Stimulated activated CD8-positive, alpha-beta memory T cell treated with anti-CD3 and anti-CD28 coated beads, Interleukin-7, amount 100 ng/mL, for 4 hours (primary cell): ENCODE measurements around the gene CELF2.

Source experiments
- DNase-seq, 2 donors: peaks; one replicate each; pipeline ENCODE4 v3.0.0-alpha.2; 2020; ENCODE audit warnings: low read depth in 2 of 2

The CELF2 gene

GRCh38 chr10:11325817-11326216 lies 308.1 kb downstream of the CELF2 start:
- no peak for DNase-seq

DNA sequence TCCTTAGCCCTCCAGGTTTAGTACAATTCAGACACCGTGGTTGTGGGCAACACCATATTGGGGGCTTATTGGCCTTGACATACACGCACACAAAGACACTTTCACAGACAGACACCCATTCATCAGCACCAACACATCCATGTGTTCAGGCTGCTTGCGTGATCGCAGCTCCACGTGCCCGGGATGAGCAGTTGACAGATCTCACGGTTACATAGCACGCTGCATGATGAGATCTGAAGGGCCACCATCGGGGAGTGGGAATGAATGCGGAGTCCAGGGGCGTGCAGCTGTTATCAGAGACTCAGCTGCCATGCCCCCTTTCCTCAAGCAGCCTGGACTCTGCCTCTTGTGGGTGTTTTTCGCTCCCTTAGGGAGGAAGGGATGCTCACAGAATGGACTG lies 308.6 kb downstream of the CELF2 start:
- no peak for DNase-seq

GRCh38 chr10:11326913-11327616 lies 309.4 kb downstream of the CELF2 start:
- DNase-seq: no peak

DNA sequence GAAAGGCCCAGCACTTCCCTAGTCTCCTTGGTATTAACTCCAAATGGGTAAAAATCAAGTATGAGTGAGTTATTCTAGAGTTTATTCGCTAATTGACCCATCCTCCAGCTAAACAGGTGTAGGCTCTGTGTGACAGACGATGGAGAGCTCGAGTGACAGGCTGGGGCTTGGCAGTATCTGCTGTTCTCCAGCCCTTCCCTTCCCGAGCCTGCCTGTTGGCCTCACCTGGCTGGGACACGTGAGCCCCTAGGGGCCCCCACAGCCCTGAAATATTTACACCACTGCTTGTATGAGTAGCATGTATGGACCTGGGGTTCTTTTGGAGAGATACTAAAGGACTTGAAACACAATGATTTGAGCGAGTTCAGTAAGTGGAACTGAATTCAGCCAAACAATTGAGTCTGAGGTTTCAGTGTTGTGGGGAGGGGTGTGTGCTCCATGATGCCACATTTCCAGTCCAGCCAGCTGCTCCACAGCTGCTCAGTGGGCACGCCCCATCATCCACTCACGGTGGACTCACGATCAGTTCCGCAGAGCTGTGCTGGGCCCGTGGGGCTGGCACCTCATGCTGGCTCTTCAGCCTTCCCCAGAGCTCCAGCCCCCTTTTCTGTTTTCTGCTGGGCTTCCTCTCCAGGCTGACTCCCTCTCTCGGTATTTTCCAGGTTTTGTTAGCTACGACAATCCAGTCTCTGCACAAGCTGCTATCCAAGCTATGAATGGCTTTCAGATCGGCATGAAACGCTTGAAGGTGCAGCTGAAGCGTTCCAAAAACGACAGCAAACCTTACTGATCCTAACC lies 310.8 kb downstream of the CELF2 start:
- no peak for DNase-seq

DNA sequence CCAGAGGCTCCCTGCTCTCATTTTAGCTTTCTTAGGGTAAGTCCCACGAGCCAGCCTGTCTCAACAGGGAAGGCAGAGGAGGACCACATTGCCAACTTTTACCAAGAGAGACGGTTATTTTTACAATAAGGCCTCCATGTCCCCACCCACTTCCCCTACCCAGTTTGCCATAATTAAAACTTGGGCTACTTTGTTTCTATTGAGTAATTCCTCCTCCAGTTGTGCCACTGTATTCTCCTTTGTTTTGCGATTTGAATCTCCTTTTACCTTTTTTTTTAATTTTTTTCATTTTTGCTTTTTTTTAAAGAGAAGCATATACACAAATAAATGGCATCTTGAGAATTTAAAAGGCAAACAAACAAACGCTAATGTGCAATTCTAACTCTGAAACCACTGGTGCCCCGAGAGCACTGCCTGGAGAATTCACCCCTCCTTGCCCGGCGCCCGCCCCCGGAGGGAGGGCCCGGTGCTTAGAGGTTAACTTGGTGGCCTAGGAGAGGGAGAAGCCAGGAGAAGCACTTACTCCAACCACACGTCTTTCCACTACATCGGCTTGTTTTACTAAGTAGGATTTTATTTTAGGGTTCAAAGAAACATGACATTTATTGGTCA lies 311.5 kb downstream of the CELF2 start:
- no peak for DNase-seq

DNA sequence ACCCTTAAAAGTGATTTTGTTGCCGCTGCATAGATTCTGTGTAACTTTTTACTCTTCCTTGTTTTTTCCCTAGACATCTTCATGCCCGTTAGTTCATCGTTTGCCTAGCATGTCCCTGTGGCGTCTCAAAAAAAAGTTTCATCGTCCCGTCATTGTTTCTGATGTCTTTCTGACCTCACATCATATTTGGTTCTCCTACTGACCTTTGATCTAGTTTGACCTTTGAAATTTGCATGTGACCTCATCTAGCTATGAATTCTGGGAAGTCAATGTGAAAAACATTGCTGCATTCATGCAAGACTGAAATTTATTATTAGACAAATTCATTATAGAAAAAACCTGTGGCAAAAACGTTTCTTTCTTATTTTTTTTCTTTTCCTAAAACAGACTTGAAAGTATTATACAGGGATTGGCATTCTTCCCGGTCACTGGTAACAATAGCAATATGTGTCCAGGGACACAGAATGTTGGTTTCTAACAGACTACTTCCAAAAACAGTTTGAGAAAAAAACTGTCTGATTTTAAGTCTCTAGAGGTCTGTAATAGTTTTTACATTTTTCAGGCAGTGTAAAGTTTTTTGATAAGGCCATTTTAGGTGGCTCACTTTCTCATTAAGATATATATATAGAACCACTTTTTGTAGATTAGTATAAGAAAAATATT lies 312.8 kb downstream of the CELF2 start:
- DNase-seq: no peak

DNA sequence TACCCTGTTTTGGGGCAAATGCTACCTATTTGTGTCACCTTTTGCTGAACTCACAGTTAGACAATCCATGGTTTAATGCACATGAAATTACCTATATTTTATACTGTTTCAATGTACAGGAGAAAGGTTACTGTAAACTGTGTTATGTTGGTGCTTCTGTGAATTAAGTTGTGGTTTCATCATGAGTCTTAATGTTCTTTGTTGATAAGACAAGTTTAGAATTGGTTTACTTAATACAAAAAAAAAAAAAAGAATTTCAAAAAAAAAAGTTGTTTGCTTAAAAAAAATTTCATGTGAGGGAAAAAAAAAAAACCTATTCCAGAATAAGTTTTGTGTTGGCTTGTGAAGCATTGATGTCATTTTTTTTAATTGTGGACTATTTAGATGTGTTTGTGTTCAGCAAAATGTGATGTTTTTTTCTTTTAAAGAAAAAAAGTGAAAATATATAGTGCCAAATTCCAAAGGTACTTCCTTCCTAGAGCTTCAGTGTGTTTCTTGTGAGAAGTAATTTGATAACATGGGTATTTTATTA lies 313.4 kb downstream of the CELF2 start:
- no peak for DNase-seq

DNA sequence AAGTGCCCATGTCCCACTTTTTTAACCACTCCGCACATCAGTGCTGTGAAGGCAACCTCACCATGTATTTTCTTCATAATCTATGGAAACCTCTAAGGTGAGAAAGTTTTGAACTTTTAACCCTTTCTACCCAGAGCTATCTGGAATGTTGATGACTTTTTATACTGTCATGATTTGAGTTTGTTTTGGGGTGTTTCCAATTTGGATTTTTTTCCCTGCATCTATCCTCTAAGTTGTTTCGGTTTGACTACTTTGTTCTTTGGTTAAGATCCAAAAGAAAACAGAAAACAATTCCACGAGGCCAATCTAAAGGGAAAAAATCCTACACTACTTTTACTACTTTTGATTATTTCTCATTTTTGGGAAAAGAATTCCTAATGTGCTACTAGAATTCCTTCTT lies 314.1 kb downstream of the CELF2 start:
- no peak for DNase-seq

DNA sequence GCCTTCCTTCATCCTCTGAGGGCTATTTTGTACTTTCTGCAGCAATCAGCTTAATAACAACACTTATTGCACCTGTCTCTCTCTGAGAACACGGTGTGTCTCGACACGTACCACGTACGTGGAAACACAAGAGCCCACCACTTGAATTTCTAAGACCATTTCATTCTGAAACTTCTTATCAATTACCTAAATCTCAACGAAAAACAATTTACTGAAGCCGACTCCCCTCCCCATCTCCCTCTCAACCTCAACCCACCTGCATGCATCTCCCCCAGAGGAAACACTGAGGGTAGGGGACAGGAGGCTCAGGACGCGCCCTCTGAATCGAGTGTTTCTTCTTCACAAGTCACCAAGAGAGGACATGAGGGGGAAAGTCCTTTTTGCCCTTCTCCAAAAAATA lies 315.2 kb downstream of the CELF2 start:
- DNase-seq: no peak

- DNase-seq: no peak
Measured at GRCh38 chr10:11334436-11334835, 316.8 kb downstream of the CELF2 start.

- no peak for DNase-seq
Measured at GRCh38 chr10:11335167-11335652, 317.5 kb downstream of the CELF2 start.

DNA sequence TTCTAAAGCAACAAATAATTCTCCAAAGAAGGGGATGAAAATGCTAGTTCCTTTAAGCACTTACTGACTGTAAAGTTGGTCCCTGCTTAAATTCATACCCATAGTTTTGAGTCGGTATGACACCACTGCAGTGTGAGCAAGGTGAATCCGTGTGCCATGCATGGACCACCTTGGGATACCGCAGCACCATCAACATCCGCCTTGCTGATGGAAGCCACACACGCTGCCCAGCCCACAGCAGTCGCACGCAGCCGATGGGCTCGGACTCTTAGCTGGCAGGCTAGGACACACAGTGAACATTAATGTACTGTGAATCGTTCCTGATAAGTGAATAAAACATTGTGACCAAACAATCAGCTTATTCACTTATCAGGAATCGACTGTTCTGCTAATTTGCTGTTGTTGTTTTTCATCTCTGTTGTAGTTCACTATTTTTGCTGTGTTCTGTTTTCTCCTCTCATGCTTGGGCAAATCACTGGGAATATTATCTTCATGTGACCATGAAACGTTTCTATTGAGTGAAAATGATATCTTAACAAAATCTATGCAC lies 318.3 kb downstream of the CELF2 start:
- no peak for DNase-seq

DNA sequence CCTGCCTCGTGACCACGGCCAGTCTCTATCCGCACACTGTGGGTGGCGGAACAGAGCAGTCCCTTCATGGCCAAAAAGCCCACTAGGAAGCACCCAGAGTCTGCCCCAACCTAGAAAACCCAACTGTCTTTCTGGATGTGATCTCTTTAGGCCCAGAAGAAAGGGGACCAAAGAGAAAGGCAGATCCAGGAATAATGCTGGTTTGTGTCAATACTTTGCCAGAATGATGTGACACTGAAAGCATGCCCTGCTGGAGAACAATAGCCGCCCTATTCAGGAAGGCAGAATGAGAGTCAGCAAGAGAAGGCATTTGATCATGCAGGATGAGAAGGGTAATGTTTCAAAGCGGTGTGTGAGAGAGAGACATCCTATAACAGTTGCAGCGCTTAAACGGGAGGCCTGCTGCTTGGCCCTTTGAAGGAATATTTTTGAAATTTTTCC lies 319.1 kb downstream of the CELF2 start:
- DNase-seq: no peak

DNA sequence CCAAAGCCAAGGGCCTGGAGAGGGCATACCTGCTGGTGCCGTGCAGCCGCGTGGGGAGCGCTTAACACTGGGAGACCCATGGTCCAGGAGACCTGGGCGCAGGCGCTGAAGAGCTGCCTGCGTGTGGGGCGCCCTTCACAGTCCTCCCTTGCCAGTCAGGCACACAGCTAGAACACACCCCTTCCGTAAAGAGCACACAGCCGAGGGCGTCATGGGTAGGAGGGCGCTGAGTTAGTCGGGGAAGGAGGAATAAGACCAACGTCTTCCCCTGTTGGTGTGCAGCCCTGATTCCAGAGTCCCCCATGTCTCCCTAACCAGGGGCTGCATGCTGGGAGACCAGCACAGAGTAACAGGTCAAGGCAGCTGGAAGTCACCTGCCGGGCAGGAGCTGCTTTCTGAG lies 319.8 kb downstream of the CELF2 start:
- DNase-seq: peak in 1 of 2 donors; percentile 6

- DNase-seq: no peak
Measured at GRCh38 chr10:11338160-11338844, 320.6 kb downstream of the CELF2 start.

DNA sequence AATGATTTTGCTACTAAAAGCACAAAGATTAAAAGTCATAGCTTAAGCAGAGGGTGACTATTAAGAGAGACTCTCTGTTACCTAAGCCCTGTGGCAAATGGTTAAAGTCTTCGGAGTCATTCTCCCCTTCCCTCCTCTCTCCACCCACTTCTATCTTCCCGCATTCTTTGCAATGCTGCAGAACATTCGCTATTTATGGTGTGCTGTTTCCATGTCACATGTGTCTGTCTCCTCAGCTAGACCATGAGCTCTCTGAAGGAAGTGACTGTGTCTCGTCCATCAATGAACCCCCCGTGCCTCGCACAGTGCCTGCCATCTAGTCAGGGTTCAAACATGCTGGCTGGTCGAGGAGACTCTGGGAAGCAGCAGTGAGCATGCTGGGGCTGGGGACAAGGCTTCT lies 321.3 kb downstream of the CELF2 start:
- no peak for DNase-seq

DNA sequence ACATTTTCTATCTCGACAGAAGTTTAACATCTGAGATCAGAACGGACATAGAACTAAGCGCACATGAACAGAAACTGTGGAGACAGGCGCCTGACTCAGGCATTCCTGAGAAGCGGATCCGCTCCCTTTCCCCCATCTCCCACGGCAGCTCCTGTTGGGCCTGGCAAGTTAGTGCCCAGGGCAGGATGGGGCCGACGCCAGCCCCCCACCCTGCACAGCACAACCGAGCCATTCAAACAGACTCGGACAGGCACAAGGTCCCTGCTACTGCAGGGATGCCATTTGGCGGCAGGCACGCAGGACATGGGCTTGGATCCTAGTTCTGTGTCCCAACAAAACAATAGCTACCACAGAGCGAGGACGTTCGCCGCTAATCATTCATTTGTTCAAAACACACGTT lies 322.0 kb downstream of the CELF2 start:
- DNase-seq: no peak

- no peak for DNase-seq
Measured at GRCh38 chr10:11341283-11341960, 323.8 kb downstream of the CELF2 start.

DNA sequence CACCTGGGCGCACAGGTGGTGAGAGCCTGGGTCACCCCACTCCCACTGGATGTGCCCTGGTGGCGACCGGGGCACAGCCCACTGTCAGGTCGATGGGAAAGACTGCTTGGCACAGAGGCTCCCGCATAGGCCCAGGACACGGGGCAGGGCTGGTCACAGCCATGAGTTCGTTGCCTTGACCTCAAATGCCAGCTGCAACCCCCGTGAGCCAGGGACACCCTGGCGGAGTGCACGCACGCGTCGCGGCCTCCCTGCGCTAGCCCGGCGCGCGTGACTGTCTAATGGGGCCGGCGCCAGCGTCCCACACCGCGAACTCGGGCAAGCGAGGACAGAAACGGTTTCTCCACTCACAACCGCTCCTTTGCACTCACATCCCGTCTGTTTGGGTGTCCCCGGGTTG lies 326.4 kb downstream of the CELF2 start:
- no peak for DNase-seq

- DNase-seq: no peak
Measured at GRCh38 chr10:11344550-11344949, 326.9 kb downstream of the CELF2 start.
